GM18951 (cell line): ENCODE results near the gene LOXL1.

Experiments used
- POLR2A ChIP-seq: IDR thresholded peaks from 4 replicates; pipeline ENCODE4 v1.6.1; 2011; ENCODE audit warnings: mild to moderate bottlenecking; ENCODE audit not compliant: insufficient read length, insufficient read depth; ENCODE audit errors: extremely low read depth
- in situ Hi-C: fragments of 300-500 bp; cut with MboI; formaldehyde crosslinking; loops from one replicate; pipeline ENCODE4 v1.12.0; 2022; ENCODE audit warnings: low sequenced_read_pairs, mixed read lengths, inconsistent platforms; ENCODE audit not compliant: unreplicated experiment

LOXL1 gene

DNA sequence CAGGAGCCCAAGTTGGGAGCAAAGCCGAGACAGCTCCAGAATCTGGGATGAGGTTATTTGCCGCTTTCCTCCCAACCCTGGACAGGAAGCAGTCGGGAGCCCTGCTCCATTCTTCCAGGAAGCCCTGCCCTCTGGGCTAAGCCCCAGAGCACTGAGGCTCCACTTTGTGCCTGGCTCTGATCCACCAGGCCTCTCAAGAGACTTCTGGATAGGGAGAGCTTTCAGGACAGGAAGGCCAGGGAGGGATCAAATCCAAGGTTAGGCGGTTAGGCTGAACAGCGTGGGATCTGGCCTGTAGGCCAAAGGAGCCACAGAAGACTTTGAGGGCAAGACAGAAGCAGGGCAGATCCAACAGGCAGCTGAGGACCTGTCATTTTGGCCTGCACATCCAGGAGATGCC, 65.0 kb downstream of the LOXL1 start:
- in situ Hi-C loops = no loop called here
- TF ChIP-seq POLR2A = no peak

DNA sequence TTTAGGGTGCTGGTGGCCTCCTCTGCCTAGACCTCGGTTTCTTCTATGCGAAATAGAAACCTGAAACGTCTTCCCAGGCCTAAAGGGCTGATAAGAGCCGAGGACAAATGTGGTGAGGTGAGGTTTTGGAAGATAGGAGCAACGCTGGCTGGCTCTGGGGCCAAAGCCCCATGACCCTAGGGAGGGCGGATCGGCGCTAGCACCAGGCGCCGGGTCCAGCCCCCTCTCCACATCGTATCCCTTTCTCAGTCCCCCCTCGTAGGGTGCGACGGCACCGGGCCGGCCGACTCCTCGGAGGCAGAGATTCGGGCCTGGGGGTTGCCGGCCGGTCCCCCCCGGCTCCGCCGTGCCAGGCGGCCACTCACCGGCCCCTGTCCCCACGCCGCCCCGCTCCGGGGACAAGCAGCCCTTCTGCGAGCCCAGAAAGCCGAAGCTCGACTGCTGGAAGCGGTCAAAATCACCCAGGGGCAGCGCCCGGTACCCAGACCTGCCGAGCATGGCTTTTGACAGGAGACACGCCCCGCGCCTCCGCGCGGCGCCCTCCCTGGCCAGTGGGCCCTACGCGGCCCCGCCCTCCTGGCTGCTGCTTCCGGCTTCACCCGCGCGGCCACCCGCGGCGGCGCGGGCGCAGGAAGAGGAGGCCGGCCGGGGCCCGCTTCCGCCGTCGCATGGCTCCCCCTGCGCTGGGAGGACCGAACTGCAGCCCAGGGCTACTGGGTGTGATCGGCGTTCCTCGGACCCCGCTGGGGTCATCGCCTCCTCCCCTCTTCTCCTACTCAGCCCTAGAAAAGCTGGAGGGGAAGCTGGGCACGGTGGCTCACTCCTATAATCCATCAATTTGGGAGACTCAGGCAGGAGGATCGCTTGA, 65.7 kb downstream of the LOXL1 start, which contains the start of gene STOML1:
STOML1 (minus strand) TSS at position 570 of the 868 bp plus-strand sequence; CDS start at position 498, 72 bp downstream.
- TF ChIP-seq POLR2A = peak; percentile 79
- in situ Hi-C loops = no loop called here

DNA sequence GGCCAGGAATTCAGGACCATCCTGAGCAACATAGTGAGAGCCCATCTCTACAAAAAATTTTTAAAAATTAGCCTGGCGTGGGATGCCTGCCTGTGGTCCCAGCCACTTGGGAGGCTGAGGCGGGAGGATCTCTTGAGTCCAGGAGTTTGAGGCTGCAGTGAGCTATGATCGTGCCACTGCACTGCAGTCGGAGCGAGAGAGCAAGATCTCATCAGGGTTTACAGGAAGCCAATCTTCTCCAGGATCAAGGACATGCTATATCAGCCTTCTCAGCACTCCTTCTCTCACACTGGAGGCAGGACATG, 66.3 kb downstream of the LOXL1 start:
- no peak for TF ChIP-seq POLR2A
- in situ Hi-C loops = no loop called here

DNA sequence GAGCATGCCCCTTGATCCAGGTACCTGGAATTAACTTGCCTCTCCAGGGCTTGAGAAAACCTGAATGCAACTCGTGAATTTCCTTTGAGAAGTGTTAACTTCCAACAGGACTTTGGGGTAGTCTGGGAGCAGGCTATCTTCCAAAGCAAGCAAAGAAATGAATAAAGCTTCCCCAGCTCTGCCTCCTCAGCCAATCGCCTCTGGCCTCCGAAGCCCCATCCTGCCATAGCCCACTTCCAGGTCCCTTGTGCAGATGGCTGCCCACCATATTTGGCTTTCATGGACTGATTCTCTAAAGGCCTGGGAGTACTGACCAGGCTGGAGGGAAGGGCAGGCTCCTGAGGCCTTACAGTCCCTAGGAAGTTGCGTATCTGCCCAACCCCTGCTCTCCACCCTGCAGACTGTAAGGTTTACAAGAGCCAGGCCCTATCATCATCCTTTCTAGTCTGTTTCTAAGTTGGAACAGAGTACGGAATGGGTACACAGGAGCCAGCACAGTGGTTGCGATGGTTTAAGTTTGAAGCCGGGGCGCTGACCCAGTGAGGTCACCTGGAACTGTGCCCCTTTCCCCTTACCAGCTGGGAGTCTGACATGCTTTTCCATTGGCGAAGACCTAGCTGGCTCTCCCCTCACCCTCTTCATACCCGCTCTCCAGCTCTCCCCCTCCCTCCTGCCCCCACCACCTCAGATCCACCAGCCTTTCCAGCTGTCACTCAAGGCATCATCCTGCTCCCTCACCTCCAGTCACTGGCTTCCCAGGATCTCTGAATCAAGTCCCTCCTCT, 67.1 kb downstream of the LOXL1 start:
- TF ChIP-seq POLR2A = no peak
- in situ Hi-C loops = no loop called here

DNA sequence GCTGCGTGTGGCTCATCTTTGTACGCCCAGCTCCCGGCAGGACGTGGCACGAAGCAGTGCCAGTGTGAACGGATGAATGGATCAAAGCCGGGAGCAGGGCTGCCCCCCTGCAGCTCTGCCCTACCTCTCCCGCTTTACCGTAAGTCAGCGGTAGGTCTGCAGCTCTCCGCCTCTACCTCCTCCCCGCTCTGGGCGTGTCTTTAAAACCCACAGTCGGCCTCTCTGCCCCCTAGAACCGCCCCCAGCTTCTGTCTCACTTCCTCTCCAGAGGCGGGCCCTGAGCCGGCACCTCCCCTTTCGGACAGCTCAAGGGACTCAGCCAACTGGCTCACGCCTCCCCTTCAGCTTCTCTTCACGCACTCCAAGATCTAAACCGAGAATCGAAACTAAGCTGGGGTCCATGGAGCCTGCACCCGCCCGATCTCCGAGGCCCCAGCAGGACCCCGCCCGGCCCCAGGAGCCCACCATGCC, 68.2 kb downstream of the LOXL1 start, which contains the start of gene PML:
PML (plus strand) TSS at position 304 of the 471 bp plus-strand sequence; CDS start at position 401, 97 bp downstream.
- in situ Hi-C loops = no loop called here
- peak; percentile 67 for TF ChIP-seq POLR2A

DNA sequence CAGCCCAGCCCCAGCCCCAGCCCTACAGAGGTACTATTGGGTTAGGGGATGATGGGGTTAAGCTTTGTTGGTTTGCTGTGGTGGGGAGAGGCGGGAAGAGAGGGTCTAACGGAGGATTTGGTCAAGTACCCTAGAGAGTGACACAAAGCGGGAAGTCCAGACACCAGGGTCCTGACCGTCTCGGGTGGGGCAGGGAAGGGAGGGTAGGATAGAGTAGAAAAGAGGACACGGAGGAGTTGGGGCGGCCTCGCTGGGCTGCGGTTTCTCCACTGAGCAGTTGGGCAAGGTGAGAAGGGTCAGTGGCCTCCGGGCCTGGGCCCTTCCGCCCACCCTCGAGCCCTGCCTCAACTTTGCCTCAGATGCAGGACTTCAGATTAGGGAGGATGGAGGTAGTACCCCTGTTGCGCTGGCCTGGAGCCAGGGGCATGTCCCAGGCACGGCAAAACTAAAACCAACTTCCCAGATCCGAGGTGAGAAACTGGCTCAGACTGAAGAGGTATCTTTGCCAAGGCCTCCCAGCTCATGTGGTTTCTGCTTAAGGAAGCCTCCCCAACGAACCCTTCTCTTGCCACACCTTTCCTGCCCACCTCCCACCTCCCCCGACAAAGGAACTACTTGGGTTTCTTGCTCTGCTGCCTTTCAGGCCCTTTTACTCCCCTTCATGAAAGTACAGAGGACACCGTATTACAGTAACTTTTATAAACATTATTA, 68.8 kb downstream of the LOXL1 start:
- peak; percentile 22 for TF ChIP-seq POLR2A

DNA sequence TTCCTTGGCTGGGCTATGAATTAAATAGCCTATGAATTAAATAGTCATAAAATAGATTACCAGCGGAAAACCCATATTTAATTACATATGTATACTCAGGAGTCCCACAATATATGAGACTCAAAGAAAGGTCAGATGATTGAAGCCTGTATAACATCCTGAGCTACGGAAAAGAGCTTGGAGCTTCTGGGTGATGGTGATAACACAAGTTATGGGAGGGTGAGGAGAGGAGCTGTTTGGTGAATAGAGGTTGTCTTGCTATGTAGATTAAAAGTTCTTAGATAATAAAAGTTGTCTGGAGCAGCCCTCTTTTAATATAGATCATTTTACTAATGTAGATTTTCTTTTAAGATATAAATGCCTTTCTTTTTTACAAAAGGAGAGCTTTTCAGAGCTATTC, 70.0 kb downstream of the LOXL1 start:
- TF ChIP-seq POLR2A = no peak
- in situ Hi-C loops = no loop called here

More for the DNA sequence above, 68.8 kb downstream of the LOXL1 start:
- in situ Hi-C loops = no loop called here

DNA sequence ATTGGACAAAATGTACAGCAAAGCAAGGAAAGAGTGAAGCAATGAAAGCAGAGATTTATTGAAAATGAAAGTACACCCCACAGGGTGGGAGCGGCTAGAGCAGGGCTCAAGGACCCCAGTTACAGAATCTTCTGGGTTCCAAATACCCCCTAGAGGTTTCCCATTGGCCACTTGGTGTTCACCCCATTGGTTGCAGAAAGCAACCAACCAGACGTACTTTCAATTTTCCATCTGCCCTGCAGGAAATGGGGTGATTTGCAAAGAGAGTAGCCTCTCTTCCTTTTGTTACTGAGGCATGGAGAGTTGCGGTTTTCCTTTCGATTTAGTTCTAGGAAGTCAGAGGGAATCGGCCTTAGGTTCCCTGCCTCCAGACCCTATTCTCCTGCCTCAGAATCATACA, 70.7 kb downstream of the LOXL1 start:
- in situ Hi-C loops = no loop called here
- TF ChIP-seq POLR2A = no peak

DNA sequence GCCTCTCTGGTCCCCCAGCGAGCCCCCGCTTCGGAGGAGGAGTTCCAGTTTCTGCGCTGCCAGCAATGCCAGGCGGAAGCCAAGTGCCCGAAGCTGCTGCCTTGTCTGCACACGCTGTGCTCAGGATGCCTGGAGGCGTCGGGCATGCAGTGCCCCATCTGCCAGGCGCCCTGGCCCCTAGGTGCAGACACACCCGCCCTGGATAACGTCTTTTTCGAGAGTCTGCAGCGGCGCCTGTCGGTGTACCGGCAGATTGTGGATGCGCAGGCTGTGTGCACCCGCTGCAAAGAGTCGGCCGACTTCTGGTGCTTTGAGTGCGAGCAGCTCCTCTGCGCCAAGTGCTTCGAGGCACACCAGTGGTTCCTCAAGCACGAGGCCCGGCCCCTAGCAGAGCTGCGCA, 71.7 kb downstream of the LOXL1 start:
- in situ Hi-C loops = no loop called here
- no peak for TF ChIP-seq POLR2A
